ENCODE data around the gene FZD2. TPM values are rescaled to one million over a fixed set of nuclear protein-coding genes. Genes with fewer than 3 reads are reported as not detected.
"Not testable (repeated sequence)": the region's sequence is repeated elsewhere in the genome, so short reads cannot be mapped to it uniquely, and the experiment has no call there.

The FZD2 gene
- total RNA-seq, 2 donors from 2014 or later, result 0.67 to 2.0 TPM

DNA sequence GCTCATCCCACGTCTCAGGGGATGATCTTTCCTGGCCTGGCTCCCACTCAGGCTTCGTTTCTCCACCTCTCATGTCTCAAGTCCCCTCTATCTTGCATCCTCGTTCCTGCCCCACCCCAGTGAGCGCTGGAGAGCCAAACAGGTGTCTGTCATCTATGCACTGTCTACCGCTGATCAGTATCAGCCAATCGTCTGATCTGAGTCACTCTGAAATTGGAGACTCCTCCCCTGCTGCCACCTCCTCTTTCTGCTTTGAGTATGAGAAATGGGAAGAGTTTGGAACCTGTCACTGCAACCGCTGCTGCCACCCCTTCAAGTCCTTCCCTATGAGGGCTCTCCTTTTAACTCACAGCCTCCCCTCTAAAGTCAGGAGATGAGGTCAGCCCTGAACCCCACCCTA, 28.0 kb downstream of the FZD2 start:
- TF ChIP-seq, protein P1, sequence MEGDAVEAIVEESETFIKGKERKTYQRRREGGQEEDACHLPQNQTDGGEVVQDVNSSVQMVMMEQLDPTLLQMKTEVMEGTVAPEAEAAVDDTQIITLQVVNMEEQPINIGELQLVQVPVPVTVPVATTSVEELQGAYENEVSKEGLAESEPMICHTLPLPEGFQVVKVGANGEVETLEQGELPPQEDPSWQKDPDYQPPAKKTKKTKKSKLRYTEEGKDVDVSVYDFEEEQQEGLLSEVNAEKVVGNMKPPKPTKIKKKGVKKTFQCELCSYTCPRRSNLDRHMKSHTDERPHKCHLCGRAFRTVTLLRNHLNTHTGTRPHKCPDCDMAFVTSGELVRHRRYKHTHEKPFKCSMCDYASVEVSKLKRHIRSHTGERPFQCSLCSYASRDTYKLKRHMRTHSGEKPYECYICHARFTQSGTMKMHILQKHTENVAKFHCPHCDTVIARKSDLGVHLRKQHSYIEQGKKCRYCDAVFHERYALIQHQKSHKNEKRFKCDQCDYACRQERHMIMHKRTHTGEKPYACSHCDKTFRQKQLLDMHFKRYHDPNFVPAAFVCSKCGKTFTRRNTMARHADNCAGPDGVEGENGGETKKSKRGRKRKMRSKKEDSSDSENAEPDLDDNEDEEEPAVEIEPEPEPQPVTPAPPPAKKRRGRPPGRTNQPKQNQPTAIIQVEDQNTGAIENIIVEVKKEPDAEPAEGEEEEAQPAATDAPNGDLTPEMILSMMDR (IDR thresholded peaks at IDR 0.05), result no peak
- H3K9ac ChIP-seq (ENCODE audit: low read depth in 2 of 2, low read length in 2 of 2), result no peak overlapping the region
- no peaks in the 10 kb centered on the region for H3K4me1 ChIP-seq
- H3K27me3 ChIP-seq, result no peaks in the 10 kb centered on the region
- no peak for DNase-seq
- H3K36me3 ChIP-seq, result no peaks in the 10 kb centered on the region
- H3K27ac ChIP-seq, result no peak overlapping the region
- no peak overlapping the region for H3K4me3 ChIP-seq
- H3K9me3 ChIP-seq, result no peaks in the 10 kb centered on the region
- intact Hi-C loops (cut with DNase I), result loop anchor here (10.0 kb wide), 1 partner anchor 49 kb away; no protein-coding TSS in a partner anchor

DNA sequence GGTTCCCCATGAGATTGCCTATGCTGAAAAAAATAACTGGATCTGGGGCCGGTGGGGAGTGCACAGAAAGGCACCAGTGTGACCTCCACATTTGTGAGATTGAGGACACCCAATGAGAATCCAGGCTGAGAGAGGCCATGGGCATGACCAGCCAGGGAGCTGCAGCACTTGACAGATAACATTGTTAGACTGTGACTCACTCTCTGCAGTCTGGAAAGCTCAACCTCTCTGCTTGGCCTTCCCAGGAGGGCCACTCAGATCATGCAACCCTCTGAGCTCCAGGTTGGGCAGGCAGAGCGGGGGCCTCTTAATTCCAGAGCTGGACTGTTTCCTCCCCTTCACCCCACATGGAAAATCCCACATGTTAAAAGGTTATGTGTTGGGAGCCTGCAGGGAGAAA, 30.1 kb downstream of the FZD2 start:
- intact Hi-C loops (cut with DNase I), result loop anchor here (10.0 kb wide), 1 partner anchor 47 kb away; no protein-coding TSS in a partner anchor
- H3K36me3 ChIP-seq, result no peaks in the 10 kb centered on the region
- H3K4me1 ChIP-seq, result no peaks in the 10 kb centered on the region
- no peak overlapping the region for H3K4me3 ChIP-seq
- H3K9me3 ChIP-seq, result no peaks in the 10 kb centered on the region
- TF ChIP-seq, protein P1 (IDR thresholded peaks at IDR 0.05), result no peak
- no peaks in the 10 kb centered on the region for H3K27me3 ChIP-seq
- H3K27ac ChIP-seq, result no peak overlapping the region
- DNase-seq, result no peak
- H3K9ac ChIP-seq (ENCODE audit: low read depth in 2 of 2, low read length in 2 of 2), result no peak overlapping the region

DNA sequence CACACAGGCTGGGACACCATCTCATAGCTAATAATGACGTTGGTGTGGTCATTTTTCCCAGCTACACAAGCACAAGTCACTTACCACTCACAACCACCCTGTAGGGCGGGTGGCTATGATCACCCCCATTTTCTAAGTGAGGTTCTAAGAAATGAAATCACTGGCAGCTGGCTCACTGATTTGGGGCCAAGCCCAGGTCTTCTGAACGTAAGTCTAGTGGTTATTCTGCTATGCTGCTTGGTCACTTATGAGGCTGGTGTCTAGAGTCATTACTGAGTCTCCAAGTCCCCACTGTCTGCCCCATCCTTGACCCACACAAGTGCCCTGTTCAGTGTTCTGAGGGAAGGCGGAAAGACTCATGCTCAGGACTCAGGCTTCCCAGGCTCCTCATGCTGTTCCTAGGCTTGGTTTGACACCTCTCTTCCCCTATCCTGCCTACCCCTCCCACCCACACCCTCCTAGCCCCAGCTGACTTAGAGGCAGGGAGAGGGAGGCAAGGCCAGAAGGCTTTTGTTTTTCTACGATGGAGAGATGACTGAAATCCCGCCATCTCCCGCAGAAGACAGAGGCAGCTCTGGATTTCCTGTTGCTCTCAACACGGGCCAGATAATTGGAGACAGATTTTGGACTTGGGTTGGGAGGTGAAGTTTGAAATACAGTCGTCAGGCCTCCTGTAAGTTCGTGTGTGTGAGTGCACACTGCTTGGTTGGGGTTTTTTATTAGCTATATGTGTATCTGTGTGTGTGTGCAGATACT, 32.2 kb downstream of the FZD2 start:
- no peaks in the 10 kb centered on the region for H3K9me3 ChIP-seq
- H3K27me3 ChIP-seq, result no peaks in the 10 kb centered on the region
- TF ChIP-seq, protein P1 (IDR thresholded peaks at IDR 0.05), result no peak
- H3K27ac ChIP-seq, result no peak overlapping the region
- intact Hi-C loops (cut with DNase I), result loop anchor here (10.0 kb wide), 1 partner anchor 45 kb away; no protein-coding TSS in a partner anchor
- no peak overlapping the region for H3K4me3 ChIP-seq
- H3K4me1 ChIP-seq, result no peaks in the 10 kb centered on the region
- no peak for DNase-seq
- H3K36me3 ChIP-seq, result no peaks in the 10 kb centered on the region
- H3K9ac ChIP-seq (ENCODE audit: low read depth in 2 of 2, low read length in 2 of 2), result no peak overlapping the region

DNA sequence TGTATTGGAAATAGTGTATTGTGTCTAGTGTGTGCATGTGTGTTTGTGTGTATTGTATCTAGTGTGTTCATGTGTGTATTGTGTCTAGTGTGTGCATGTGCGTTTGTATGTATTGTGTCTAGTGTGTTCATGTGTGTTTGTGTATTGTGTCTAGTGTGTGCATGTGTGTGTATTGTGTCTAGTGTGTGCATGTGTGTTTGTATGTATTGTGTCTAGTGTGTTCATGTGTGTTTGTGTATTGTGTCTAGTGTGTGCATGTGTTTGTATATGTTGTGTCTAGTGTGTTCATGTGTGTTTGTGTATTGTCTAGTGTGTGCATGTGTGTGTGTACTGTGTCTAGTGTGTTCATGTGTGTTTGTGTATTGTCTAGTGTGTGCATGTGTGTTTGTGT, 32.8 kb downstream of the FZD2 start:
- H3K27ac ChIP-seq; H3K4me1 ChIP-seq; DNase-seq; H3K27me3 ChIP-seq; H3K9ac ChIP-seq (ENCODE audit: low read depth in 2 of 2, low read length in 2 of 2); intact Hi-C loops (cut with DNase I); H3K9me3 ChIP-seq; H3K4me3 ChIP-seq; H3K36me3 ChIP-seq: not testable (repeated sequence)

DNA sequence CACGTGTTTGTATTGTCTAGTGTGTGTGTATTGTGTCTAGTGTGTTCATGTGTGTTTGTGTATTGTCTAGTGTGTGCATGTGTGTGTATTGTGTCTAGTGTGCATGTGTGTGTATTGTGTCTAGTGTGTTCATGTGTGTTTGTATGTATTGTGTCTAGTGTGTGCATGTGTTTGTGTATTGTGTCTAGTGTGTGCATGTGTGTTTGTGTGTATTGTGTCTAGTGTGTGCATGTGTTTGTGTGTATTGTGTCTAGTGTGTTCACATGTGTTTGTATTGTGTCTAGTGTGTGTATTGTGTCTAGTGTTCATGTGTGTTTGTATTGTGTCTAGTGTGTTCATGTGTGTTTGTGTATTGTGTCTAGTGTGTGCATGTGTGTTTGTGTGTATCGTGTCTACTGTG, 33.5 kb downstream of the FZD2 start:
- H3K4me3 ChIP-seq; H3K27ac ChIP-seq; H3K9ac ChIP-seq (ENCODE audit: low read depth in 2 of 2, low read length in 2 of 2); H3K27me3 ChIP-seq; DNase-seq; H3K4me1 ChIP-seq; H3K36me3 ChIP-seq; H3K9me3 ChIP-seq; intact Hi-C loops (cut with DNase I): not testable (repeated sequence)

DNA sequence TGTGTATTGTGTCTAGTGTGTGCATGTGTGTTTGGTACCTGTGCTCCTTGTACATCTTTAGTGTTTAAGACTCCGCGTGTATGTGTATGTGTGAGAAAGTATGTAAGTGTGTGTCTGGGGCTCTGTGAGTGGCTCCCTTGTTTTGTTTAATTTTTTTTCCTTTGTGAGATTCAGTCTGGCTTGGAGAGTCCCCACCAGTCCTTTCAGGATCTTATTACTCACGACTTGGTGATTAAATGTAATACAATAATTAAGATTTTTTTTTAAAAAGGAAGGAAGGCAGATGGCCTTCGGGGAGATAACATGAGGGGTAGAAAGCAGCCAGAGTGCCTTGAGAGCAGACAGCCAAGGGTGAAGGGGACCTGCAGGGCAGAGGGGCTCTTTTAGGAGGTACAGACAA, 33.9 kb downstream of the FZD2 start:
- H3K4me3 ChIP-seq, result no peak overlapping the region
- no peaks in the 10 kb centered on the region for H3K27me3 ChIP-seq
- DNase-seq, result no peak
- H3K9me3 ChIP-seq, result no peaks in the 10 kb centered on the region
- no peaks in the 10 kb centered on the region for H3K4me1 ChIP-seq
- H3K9ac ChIP-seq (ENCODE audit: low read depth in 2 of 2, low read length in 2 of 2), result no peak overlapping the region
- no peaks in the 10 kb centered on the region for H3K36me3 ChIP-seq
- intact Hi-C loops (cut with DNase I), result no loop called here
- no peak overlapping the region for H3K27ac ChIP-seq
- TF ChIP-seq, protein P1 (IDR thresholded peaks at IDR 0.05), result no peak
